GM18519 (cell line): ENCODE data around the gene SGTB.
"Not testable (repeated sequence)": the region's sequence is repeated elsewhere in the genome, so short reads cannot be mapped to it uniquely, and the experiment has no call there.

Source experiments
- ATAC-seq: cut with Tn5 transposase; IDR thresholded peaks from one replicate; pipeline ENCODE4 v1.9.1; 2021; ENCODE audit warnings: mild to moderate bottlenecking, moderate library complexity; ENCODE audit not compliant: unreplicated experiment, low FRiP score

The SGTB gene

DNA sequence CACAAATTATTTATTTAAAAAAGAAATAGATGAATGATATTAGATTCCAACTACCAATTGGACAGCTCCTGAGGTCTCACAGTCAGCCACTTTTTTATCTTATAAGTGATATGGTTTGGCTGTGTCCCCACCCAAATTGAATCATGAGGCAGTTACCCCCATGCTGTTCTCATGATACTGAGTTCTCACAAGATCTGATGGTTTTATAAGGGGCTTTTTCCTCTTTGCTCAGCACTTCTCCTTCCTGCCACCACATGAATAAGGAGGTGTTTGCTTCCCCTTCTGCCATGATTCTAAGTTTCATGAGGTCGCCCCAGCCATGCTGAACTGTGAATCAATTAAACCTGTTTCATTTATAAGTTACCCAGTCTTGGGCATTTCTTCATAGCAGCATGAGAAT, 13.0 kb upstream of the SGTB start:
- ATAC-seq, result no peak

DNA sequence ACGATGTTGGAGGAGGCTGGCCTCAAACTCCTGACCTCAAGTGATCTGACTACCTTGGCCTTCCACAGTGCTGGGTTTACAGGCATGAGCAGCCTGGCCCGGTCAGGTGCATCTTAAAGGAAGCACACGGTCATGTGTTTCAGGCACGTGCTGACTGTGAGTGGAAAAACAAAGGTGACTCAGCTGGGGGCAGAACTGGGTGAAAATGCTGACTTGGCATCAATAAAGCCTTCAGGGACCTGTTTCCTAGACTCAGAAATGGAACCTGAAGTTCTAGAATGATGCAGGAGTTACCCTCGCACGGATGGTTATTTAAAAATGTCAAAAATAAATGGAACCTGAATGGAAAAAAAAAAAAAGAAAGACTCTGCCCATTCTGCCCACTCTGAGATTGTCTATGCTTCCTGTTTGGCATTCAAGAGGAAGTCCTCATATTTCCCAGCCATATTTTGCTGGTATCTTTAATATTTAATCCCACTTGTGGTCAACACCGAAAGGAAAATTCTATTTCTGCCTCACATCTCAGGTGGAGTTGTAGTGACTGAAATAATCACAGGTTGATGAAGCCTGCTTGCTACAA, 12.4 kb upstream of the SGTB start:
- ATAC-seq, result not testable (repeated sequence)

DNA sequence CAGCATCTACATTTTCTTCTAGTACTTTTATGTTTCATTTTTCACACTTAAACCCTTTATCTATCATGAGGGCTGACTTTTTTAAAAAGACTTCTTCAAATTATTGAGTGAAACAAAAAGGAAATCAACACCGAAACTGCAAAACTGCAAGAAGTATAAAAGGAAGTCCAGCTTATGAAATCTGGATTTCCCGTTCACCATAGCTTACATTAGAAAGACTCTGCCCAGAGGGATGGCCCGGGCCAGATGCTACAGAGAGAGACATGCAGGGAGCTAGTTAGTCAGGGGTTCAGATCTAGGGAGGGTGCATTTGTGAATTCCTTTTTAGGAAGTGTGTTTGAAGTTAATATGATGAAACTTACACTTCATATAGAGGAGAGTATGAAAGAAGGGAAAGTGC, 10.1 kb upstream of the SGTB start:
- not testable (repeated sequence) for ATAC-seq

DNA sequence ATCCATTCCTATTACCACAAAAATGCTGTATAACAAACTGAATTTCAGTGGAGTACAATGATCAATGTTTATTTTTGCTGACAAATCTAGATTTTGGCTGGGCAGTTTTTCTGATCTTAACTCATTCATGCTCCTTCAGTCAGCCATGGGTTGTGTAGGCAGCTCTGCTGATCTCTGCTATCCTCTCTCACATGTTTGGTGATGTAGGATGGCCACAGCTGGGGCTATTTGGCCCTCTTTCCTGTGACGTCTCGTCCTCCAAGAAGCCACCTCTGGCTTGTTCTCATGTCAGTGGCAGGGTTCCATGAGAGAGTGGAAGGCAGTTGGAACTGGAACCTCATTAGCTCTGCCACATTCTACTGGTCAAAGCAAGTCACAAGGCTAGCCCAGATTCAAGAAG, 9.0 kb upstream of the SGTB start:
- ATAC-seq, result no peak

DNA sequence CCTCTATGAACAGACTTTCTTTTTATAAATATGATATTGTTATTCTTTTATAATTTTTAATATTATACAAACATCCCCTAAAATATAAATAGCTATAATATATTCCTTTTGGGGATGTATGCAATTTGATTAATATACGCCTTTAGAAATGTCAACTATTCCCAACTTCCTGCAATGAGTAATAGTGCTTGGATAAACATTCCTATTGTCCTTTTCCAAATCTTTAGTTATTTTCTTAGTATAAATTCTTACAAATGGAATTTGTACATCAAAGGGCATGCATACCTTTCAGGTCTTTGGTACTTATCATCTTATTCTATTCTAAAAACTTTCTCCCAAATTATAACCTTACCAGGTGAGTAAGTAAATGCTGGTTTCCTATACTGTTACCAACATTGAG, 6.3 kb upstream of the SGTB start:
- ATAC-seq, result no peak

DNA sequence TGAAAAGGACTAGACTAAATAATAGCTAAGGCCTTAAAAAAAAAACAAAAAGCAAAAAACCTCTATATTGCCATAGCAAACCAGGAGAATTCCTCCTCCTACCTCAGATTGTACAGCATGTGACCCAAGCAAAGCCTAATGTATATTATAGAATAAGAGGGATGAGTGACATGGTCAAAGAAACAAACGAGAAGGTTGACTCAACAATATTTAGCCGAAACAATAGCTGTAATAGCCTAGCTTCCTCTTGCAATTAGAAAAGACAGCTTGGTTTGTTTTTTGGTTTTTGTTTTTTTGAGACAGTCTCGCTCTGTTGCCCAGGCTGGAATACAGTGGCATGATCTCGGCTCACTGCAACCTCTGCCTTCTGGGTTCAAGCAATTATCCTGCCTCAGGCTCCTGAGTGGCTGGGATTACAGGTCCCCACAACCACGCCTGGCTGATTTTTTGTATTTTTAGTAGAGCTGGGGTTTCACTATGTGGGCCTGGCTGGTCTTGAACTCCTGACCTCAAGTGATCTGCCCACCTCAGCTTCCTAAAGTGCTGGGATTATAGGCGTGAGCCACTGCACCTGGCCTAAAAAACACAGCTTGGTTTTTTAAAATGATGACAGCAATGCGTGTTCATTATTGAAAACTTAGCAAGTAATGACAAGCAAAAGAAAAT, 5.7 kb upstream of the SGTB start:
- ATAC-seq, result no peak

DNA sequence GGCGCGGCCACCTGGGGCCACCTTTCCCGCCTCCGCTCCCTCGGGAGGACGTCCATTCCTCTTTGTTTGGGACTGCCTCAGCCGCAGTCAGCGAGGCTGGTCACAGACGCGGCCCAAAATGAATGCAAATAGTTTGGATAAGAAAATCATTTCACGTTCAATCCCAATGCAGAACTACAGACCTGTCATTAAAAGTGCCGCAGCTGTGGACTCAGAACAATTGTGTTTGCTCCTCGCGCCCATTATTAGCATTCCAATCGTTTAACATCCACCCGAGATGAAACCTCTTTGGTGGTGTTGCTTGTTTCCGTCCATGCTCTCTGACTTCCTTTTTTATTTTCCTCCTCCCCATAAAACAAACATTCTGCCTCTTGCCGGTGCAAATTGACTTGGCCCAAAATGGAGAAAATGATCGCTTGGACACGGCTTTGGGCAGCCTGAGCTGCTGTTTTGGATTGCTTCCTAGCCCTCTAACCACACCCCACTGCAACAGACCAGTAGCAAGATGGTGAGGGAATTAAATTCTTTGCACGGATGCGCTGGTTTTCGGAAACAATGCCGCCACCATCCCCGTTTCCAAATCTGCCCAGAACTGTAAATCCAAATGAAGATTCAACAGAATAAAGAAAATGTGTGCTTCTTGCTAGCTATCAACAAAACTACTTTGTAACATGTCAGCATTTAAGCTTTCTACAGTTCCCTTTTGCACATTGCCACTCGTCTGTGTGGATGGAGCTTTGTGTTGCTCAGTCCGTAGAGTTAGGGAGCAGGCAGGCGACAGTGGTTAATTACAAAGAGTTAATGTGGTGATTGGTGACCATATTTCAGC, 880 bp upstream of the SGTB start:
- ATAC-seq, result no peak

DNA sequence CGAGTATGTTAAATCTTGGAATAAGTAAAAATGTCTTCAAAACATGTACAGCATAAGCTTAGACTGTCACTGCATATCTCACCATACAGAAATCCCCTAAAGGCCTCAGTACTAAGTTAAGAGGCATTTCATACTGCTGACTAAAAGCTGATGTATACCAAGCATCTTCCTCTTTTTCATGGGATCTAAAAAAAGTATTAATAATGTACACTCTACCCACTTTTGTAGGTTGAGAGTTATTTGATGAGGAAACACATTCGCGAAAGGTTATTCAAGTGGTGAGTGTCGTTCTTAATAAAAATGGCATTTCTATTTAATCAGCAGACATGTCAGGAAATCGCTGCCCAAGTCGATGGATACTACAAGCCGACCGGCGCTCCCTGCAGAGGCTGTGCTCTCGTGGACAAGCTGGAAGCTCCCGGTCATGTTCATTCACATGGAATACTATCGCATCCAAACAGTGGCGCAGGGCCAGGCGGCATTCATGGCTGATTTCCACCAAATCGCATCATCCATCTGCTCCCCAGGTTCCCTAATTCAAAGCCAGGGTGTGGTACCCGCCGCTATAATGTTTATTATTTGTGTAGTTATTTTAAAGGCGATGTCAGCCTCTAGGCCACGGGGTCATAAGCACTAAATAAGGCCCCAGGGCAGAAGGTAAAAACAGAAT, 724 bp downstream of the SGTB start:
- ATAC-seq, result no peak

DNA sequence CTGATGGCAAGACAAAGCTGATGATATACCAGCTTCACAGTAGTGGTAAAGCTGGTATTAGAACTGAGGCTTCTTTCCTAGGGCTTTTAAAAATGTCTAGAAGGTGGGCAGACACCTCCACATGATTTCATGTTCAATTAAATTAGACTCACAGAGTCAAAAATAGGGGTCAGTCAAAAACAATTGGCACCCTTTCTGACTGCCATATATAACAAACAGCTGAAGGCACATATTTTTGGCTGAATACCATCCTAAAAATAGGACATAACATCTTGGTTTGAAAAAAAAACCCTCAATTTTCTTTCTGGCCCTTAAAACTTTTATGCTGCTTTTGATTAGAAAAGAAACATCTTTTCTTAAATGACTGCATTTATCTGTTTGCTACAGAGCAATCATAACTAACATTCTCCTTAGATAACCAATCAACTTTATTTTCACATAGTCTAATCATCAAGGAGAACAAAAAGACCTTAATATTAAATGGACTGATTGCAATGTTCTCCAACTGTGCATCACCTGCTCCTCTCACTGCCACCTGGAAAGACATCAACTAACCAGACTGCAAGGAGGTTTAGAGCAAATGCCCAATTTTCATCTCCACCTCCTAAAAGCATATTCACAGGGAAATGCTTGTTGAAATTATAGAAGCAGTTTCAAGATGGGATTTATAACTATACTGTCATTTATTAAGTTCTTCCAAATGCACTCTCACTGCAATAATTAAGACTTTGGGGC, 3.2 kb downstream of the SGTB start:
- no peak for ATAC-seq

DNA sequence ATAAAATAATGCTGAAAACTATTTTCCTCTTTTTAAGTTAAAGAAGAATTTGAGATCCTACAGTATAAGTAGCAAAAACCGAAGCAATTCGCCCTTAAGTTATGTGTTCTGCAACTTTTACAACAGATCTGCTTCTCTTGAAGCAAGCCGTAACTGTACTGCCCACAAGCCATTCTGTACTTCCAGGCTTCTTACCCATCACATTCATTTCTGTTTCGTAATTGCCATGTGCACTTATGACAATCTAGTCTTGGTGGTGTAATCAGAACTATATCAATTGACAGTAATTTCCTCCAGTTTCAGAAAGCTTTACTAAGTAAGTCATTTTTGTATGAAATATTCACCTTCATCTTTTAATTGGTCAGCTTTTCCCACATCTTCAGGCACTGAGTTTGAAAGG, 13.8 kb downstream of the SGTB start:
- no peak for ATAC-seq

DNA sequence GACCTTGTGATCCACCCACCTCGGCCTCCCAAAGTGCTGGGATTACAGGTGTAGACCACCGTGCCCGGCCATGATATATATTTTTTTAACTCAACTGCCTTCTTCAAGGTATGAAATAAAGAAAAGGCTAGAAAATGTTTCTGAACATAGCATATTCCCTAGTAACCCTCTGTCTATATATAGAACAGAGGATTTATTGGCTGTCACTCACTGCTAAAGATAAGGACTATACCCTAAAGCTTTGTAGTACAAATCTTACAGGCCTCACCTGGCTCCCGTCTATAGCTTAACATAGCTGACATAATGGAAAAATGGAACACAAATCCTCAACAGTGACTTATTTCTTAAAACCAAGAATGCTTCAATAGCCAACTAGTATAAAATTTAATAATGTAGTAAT, 14.2 kb downstream of the SGTB start:
- no peak for ATAC-seq

DNA sequence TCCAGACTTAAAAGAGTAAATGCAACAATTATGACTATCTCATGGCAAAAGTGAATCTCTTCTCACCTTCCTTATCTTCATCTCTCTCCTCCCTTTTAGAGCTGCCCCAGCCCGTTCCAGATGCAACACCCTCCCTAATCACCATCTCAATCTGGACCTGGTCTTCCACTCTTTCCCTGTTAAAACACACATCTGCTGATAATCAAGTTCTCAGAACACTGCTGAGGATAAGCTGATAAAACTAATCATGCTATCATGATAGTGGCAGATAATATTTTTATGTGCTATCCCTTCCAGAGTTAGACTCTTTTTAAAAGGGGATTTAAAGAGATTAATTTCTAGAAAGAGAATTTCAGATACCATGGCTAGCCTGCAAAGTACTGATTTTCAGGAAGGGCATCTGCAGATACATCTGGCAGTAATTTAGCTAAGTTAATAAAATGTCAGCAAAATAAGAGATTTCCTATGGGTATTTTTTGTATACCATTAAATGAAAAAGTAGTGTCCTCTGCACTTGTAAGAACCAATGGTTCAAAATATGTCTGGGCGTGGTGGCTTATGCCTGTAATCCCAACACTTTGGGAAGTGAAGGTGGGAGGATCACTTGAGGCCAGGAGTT, 17.2 kb downstream of the SGTB start:
- no peak for ATAC-seq

DNA sequence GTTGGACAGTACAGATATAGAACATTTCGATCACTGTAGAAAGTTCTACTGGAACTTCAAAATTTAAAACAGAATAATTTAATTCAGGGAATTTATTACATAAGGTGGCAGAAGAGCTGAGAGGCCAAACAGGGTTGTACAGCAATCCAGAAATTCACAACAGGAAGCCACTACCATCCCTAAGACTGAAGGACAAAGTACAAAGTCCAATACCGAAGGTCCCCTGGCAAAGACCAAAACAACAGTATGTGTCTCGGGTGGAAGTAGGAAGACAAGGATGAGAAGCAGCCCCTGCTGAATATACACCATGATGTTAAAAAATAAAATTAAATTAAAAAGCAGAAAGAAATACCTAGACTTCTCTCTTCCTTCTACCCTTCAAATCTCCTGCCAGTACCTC, 19.9 kb downstream of the SGTB start:
- no peak for ATAC-seq

DNA sequence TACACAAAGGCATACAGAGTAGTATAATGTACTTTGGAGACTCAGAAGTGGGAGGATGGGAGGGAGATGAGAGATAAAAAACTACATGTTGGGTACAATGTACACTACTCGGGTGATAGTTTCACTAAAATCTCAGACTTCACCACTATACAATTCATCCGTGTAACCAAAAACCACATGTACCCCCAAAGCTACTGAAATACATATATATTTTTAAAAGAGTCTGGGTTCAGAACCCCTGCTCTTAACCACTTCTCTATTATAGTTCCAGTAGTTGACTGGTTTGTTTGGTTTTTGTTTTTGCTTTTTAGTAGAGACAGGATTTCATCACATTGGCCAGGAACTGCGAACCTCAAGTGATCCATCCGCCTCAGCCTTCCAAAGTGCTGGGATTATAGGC, 22.6 kb downstream of the SGTB start:
- ATAC-seq, result no peak

DNA sequence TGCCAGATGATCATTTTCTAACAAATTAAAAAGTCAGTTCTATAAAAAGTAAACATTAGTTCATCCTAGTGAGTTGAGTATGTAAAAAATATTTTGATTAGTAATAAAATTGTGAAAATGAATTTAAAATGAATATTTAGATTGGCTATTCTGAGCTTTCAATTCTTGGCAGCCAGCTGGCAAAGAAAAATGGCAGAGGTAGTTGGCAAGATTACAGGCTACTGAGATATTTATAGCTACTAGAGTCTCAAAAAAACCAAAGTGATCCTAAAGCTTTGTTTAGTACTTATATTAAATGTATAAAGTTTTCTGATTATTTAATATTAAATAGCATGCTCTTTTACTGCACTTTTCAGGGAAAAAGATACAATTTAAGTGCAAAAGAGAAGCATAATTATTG, 25.0 kb downstream of the SGTB start:
- ATAC-seq, result no peak

DNA sequence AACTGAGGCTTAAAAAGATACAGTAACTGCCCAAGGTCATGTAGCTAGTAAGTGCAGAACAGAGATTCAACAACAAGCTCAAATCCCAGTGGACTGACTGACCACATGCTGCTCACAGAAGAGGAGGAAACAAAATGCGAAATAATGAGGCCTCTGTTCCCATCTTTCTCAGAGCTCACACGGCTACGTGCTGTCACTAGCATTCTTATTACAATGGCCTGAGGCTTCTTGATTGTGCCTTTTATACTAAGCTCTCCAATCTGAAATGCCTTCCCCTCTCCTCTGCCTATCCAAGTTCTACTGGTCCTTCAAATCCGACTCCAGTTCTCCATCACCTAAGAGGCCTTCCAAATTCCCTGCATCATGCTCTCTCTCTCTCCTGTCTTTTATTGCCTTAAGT, 26.0 kb downstream of the SGTB start:
- no peak for ATAC-seq

DNA sequence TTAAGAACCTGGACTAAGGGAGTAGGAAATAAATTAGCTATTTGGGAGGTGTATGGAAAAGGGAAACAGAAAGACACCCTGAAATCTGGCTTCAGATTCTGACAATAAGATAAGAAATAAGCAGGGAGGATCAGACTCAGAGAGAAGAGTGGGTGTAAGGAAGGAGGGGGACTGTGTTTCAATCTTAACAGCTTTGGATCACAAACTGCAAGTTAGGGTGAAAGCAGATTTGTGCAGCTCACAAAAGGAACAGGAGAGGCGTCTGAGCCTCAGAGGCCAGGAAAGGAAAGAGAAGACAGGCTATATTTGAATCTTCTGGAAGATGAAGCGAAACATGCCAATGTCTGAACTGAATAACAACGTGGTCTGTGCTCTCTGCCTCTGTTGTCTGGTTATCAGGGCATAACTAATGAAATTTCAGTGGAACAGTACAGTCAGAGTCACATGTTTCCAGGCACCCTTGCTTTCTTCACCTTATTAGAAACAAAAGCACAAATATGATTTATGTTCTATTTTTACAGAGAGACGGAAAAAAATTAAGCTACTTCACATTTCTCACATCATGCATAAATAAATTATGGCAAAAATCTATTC, 26.6 kb downstream of the SGTB start:
- no peak for ATAC-seq

DNA sequence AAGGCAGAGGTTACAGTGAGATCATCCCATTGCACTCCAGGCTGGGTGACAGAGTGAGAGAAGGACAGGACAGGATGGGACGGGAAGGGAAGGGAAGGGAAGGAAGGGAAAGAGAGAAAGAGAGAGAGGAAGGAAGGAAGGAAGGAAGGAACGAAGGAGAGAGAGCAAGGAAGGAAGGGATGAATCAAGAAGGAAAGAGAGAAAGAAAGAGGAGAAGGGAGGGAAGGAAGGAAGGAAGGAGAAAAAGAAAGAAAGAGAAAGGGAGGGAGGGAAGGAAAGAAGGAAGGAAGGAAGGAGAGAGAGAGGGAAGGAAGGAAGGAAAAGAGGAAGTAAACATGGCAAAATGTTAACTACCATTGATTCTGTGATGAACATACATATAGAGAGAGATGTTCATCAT, 28.8 kb downstream of the SGTB start:
- ATAC-seq, result no peak

DNA sequence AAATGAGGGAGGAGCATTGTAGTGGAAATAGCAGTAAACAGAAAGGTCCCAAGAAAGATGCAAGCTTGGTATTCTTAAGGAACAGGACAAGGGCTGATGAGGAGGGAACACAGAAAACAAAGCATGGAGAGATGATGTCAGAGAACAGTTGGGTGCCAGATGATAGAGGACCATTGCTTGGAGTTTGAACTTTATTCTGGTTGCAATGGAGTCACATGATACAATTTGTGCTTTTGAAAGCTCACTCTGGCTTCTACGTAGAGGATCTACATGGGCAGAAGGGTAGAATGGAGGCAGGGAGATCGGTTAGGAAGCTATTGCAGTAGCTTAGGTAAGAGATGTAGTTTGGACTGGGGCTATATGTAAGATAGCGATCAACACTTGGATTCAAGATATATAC, 39.8 kb downstream of the SGTB start:
- ATAC-seq, result no peak

DNA sequence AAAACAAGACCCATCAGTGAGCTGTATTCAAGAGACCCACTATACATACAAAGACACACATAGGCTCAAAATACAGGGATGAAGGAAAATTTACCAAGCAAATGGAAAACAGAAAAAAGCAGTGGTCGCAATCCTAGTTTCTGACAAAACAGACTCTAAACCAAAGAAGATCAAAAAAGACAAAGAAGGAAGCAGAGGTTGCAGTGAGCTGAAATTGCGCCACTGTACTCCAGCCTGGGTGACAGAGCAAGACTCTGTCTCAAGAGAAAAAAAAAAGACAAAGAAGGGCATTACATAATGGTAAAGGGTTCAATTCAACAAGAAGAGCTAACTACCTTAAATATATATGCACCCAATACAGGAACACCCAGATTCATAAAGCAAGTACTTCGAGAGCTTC, 45.9 kb downstream of the SGTB start:
- not testable (repeated sequence) for ATAC-seq
